T-helper 17 cell (primary cell): Measurements from ENCODE around the gene MUSK. TPM values are rescaled to one million over a fixed set of nuclear protein-coding genes. Genes with fewer than 3 reads are reported as not detected.

Experiments used
- ATAC-seq: fragments of 150-1000 bp; cut with Tn5 transposase; 2 replicates; pipeline ENCODE4 v1.10.0; 2021; ENCODE audit warnings: mild to moderate bottlenecking, moderate library complexity
- DNase-seq, 3 donors: peaks; one replicate each; pipeline versions ENCODE4 v3.0.0 to v3.0.0-alpha.2; 2020 to 2021
- H3K9me3 ChIP-seq: one replicate; pipeline ENCODE4 v1.7.0; 2013; ENCODE audit warnings: low read length, mild to moderate bottlenecking; ENCODE audit not compliant: control insufficient read depth, poor library complexity, severe bottlenecking
- H3K27ac Mint-ChIP-seq: one replicate; pipeline ENCODE4 v1.8.0; 2022; ENCODE audit warnings: mild to moderate bottlenecking, moderate library complexity, mixed read lengths
- H3K27me3 Mint-ChIP-seq: one replicate; pipeline ENCODE4 v1.8.0; 2022; ENCODE audit warnings: mixed read lengths
- H3K36me3 Mint-ChIP-seq: one replicate; pipeline ENCODE4 v1.8.0; 2022; ENCODE audit warnings: low read depth, mixed read lengths
- H3K4me1 Mint-ChIP-seq: one replicate; pipeline ENCODE4 v1.8.0; 2022; ENCODE audit warnings: mild to moderate bottlenecking, mixed read lengths
- H3K4me3 Mint-ChIP-seq: one replicate; pipeline ENCODE4 v1.8.0; 2022; ENCODE audit warnings: mild to moderate bottlenecking, moderate library complexity, mixed read lengths
- total RNA-seq, 4 donors: library from RNA in 2 of 4; stranded (reverse) in 2 of 4; gene quantifications; one replicate each; pipeline ENCODE4 v1.2.3 and lab custom pipeline; 2022 to 2026

Gene MUSK
- total RNA-seq, 2 donors from 2014 or later = not detected

GRCh38 chr9:110712955-110713354 lies 44.4 kb downstream of the MUSK start:
- H3K9me3 ChIP-seq = no peaks in the 10 kb centered on the region
- no peak overlapping the region for H3K4me3 Mint-ChIP-seq
- no peaks in the 10 kb centered on the region for H3K36me3 Mint-ChIP-seq
- ATAC-seq = no peak
- H3K4me1 Mint-ChIP-seq = no peaks in the 10 kb centered on the region
- DNase-seq = no peak
- no peak overlapping the region for H3K27ac Mint-ChIP-seq
- H3K27me3 Mint-ChIP-seq = no peaks in the 10 kb centered on the region

GRCh38 chr9:110714314-110714713 lies 45.7 kb downstream of the MUSK start:
- H3K9me3 ChIP-seq = no peaks in the 10 kb centered on the region
- no peaks in the 10 kb centered on the region for H3K4me1 Mint-ChIP-seq
- ATAC-seq (no peak), DNase-seq (no peak)
- no peaks in the 10 kb centered on the region for H3K27me3 Mint-ChIP-seq
- no peaks in the 10 kb centered on the region for H3K36me3 Mint-ChIP-seq
- no peak overlapping the region for H3K4me3 Mint-ChIP-seq
- no peak overlapping the region for H3K27ac Mint-ChIP-seq

DNA sequence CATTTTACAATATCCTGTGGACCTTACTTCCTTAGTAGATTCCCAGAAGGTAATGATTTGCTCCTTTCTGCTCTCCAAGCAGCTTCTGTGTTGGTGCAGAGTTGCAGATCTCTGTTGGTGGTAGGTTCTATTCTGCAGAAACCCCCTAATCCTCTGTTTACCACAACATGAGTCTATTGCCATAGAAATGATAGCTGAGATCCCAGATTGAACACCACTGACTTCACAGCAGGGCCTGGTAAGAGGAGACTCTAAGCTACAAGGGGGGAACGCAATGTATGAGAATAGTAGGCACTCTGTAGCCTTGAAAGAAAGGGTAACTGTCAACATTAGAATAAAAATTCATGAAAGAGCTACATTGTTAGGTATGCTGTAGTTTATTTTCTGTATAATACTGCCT lies 59.5 kb downstream of the MUSK start:
- DNase-seq = no peak
- ATAC-seq = no peak
- H3K4me3 Mint-ChIP-seq = no peak overlapping the region

GRCh38 chr9:110729641-110730040 lies 61.0 kb downstream of the MUSK start:
- Mint-ChIP-seq H3K27me3 (no peaks in the 10 kb centered on the region), H3K27ac (no peak overlapping the region), H3K36me3 (no peaks in the 10 kb centered on the region), H3K4me1 (no peaks in the 10 kb centered on the region), H3K4me3 (no peak overlapping the region)
- no peaks in the 10 kb centered on the region for H3K9me3 ChIP-seq
- no peak for ATAC-seq
- DNase-seq = no peak

More for the DNA sequence above, 59.5 kb downstream of the MUSK start:
- no peaks in the 10 kb centered on the region for H3K27me3 Mint-ChIP-seq
- no peaks in the 10 kb centered on the region for H3K9me3 ChIP-seq
- no peak overlapping the region for H3K27ac Mint-ChIP-seq
- H3K36me3 Mint-ChIP-seq = no peaks in the 10 kb centered on the region
- no peaks in the 10 kb centered on the region for H3K4me1 Mint-ChIP-seq

DNA sequence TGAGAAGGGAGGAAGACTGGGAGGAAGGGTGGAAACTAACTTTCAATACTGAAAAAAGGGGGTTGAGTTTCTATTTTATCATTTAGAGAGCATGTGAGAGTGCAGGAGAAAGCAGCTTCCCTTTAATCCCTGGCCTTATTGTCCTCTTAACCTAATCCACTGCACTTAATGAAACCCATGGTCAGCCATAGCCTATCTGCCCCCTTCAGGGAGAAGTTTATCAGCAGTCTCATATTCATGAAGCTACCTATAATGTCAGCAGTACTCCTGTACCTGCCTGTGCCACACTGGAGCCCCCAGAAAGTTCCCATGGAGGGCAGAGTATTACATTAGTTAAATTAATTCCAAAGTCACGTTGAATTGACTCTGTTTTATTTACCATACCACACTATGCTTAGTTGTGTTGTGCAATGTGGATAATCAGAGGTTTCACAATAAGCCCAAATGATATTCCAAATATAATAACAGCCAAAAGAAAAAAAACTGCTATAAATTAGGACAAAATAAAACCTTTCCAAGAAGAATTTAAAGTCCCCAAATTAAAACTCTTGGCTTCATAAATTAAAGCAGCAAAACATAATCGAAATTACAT lies 62.9 kb downstream of the MUSK start:
- ATAC-seq = no peak
- H3K9me3 ChIP-seq = no peaks in the 10 kb centered on the region
- H3K27ac Mint-ChIP-seq = no peak overlapping the region
- no peak overlapping the region for H3K4me3 Mint-ChIP-seq
- no peaks in the 10 kb centered on the region for H3K27me3 Mint-ChIP-seq
- no peak for DNase-seq
- no peaks in the 10 kb centered on the region for H3K4me1 Mint-ChIP-seq
- H3K36me3 Mint-ChIP-seq = no peaks in the 10 kb centered on the region

DNA sequence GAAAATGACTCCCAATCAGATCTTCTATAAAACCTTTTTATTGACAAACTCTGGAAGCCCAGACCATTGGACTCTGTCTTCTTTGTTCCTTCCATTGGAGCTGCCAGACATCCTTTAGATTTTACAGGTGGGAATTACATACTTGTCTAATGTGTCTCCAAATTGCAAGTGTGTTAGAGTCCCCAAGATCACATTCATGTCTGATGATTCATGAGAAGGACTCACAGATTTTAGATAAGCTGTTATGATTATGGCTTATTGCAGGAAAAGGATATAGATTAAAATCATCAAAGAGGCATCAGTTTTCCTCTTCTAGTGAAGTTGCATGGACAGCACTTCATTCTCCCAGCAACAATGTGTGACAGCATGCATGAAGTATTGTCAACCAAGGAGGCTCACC lies 70.4 kb downstream of the MUSK start:
- H3K9me3 ChIP-seq = no peaks in the 10 kb centered on the region
- no peaks in the 10 kb centered on the region for H3K4me1 Mint-ChIP-seq
- H3K36me3 Mint-ChIP-seq = no peaks in the 10 kb centered on the region
- H3K27me3 Mint-ChIP-seq = no peaks in the 10 kb centered on the region
- ATAC-seq = no peak
- DNase-seq = no peak
- H3K27ac Mint-ChIP-seq = no peak overlapping the region
- no peak overlapping the region for H3K4me3 Mint-ChIP-seq

GRCh38 chr9:110742741-110743371 lies 74.3 kb downstream of the MUSK start:
- no peak overlapping the region for H3K4me3 Mint-ChIP-seq
- no peaks in the 10 kb centered on the region for H3K4me1 Mint-ChIP-seq
- no peak for ATAC-seq
- H3K9me3 ChIP-seq = no peaks in the 10 kb centered on the region
- DNase-seq = no peak
- no peaks in the 10 kb centered on the region for H3K27me3 Mint-ChIP-seq
- no peak overlapping the region for H3K27ac Mint-ChIP-seq
- no peaks in the 10 kb centered on the region for H3K36me3 Mint-ChIP-seq

- no peaks in the 10 kb centered on the region for H3K9me3 ChIP-seq
- Mint-ChIP-seq H3K27me3 (no peaks in the 10 kb centered on the region), H3K4me1 (no peaks in the 10 kb centered on the region), H3K4me3 (no peak overlapping the region), H3K36me3 (no peaks in the 10 kb centered on the region), H3K27ac (no peak overlapping the region)
- DNase-seq = no peak
- no peak for ATAC-seq
Measured at GRCh38 chr9:110744715-110745384, 76.3 kb downstream of the MUSK start.

GRCh38 chr9:110745676-110746075 lies 77.1 kb downstream of the MUSK start:
- ATAC-seq = no peak
- Mint-ChIP-seq H3K27me3 (no peaks in the 10 kb centered on the region), H3K4me3 (no peak overlapping the region), H3K36me3 (no peaks in the 10 kb centered on the region), H3K27ac (no peak overlapping the region), H3K4me1 (no peaks in the 10 kb centered on the region)
- H3K9me3 ChIP-seq = no peaks in the 10 kb centered on the region
- no peak for DNase-seq

DNA sequence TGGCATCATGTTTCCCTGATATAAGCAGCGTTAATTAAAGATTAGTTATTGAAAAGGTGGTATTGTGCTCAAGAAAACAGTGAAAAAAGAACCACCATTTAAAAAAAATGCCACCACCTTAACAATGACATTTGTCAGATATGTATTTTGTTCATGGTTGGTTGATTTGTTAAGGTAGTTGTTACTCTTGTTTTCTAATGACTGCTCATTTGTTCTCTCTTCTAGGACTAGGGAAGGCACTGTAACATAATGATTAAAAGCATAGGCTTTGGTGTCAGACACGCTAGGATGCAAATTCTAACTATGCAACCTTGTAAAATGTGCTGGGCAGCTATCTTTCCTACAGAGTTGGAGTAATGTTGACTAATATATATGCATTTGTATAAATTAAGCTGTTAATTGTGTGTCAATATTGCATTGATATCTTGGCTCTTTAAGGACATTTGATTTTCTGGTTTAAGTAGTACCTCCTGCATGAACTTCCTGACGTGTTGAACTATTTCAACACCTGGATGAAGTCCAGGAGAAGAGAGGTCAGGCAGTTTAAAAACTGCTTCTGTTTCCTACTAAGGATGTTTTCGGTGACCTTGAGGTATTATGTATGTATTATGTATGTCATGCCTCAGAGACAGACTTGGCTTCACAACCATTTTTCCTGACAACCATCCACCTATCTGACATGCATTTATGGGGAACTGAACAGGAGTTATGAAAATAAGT lies 77.8 kb downstream of the MUSK start:
- Mint-ChIP-seq H3K4me3 (no peak overlapping the region), H3K36me3 (no peaks in the 10 kb centered on the region), H3K27ac (no peak overlapping the region), H3K27me3 (no peaks in the 10 kb centered on the region), H3K4me1 (no peaks in the 10 kb centered on the region)
- no peaks in the 10 kb centered on the region for H3K9me3 ChIP-seq
- ATAC-seq (no peak), DNase-seq (no peak)

DNA sequence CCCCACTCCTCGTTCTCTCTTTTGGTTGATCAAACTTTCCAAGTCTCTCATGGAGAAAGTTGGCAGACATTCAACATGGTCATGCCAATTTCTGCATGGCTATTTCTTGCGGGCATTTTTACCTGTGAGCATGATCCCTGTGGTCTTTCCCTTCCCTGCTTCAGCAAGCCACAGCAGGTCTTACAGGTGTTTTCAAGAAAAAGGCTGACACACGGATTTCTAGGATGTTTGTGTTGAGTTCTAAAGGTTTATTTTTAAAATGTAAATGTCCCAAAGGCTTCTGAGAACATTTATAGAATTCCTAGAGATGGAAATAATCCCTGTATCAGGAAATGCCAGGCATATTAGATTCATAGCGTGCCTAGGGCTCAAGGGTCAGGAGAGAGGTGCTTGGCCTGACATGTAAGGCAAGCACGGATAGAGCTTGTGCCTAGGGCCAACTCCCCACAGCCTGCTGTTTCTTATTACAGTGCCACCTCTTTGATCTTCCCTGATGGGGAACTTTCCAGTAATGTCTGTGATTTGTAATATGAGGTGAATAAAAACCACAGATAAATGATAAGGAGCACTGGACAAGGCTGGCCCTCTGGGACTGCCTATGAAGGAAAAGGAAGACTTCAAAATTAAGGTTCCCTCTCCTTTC lies 79.8 kb downstream of the MUSK start:
- H3K4me3 Mint-ChIP-seq = no peak overlapping the region
- H3K4me1 Mint-ChIP-seq = no peaks in the 10 kb centered on the region
- H3K9me3 ChIP-seq = no peaks in the 10 kb centered on the region
- H3K36me3 Mint-ChIP-seq = no peaks in the 10 kb centered on the region
- DNase-seq = no peak
- H3K27me3 Mint-ChIP-seq = no peaks in the 10 kb centered on the region
- H3K27ac Mint-ChIP-seq = no peak overlapping the region
- no peak for ATAC-seq

- H3K4me3 Mint-ChIP-seq = no peak overlapping the region
- no peaks in the 10 kb centered on the region for H3K4me1 Mint-ChIP-seq
- H3K36me3 Mint-ChIP-seq = no peaks in the 10 kb centered on the region
- DNase-seq (no peak), ATAC-seq (no peak)
- H3K27ac Mint-ChIP-seq = no peak overlapping the region
- H3K27me3 Mint-ChIP-seq = no peaks in the 10 kb centered on the region
- H3K9me3 ChIP-seq = no peaks in the 10 kb centered on the region
Measured at GRCh38 chr9:110750272-110750671, 81.7 kb downstream of the MUSK start.

DNA sequence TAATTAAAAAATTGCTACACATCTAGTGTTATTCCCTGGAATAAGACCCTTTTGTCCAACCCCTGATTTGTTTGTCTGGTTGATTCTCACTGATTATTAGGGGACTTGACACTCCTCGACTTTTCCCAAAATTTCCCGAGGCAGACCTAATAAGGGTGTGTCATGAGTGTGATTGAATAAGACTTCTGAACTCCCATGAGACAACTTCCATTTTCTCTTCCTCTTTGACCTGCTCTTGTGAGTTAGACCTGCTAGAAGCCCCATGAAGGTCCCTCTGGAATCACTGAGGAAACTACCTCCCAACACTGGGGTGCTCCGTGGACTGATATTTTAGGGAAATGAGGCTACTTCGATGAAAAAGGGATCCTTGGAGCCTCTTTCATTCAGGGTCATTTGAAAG lies 83.4 kb downstream of the MUSK start:
- Mint-ChIP-seq H3K27me3 (no peaks in the 10 kb centered on the region), H3K36me3 (no peaks in the 10 kb centered on the region), H3K27ac (no peak overlapping the region), H3K4me1 (no peaks in the 10 kb centered on the region), H3K4me3 (no peak overlapping the region)
- no peak for ATAC-seq
- no peak for DNase-seq
- H3K9me3 ChIP-seq = no peaks in the 10 kb centered on the region
